C4-2B (cell line): Measurements from ENCODE around the gene COL4A1.

Experiments used
- H3K27ac ChIP-seq: fragments of 450-650 bp; 2 replicates; pipeline ENCODE4 v1.5.1; 2017
- CTCF ChIP-seq: fragments of 450-650 bp; conservative IDR thresholded peaks from 2 replicates; pipeline ENCODE4 v1.5.1; 2017; ENCODE audit warnings: mild to moderate bottlenecking
- ZFX ChIP-seq: fragments of 450-650 bp; IDR thresholded peaks from 2 replicates; pipeline ENCODE4 v1.6.1; 2017

The COL4A1 gene

GRCh38 chr13:110199046-110199831 lies 107.7 kb downstream of the COL4A1 start:
- H3K27ac ChIP-seq, result no peak overlapping the region
- TF ChIP-seq ZFX, result no peak

GRCh38 chr13:110197471-110197870 lies 109.5 kb downstream of the COL4A1 start:
- no peak overlapping the region for H3K27ac ChIP-seq
- no peak for TF ChIP-seq CTCF
- no peak for TF ChIP-seq ZFX

- H3K27ac ChIP-seq, result no peak overlapping the region
- TF ChIP-seq CTCF, result no peak
- no peak for TF ChIP-seq ZFX
These were observed 109.9 kb downstream of the COL4A1 start for GRCh38 chr13:110197026-110197425.

GRCh38 chr13:110195547-110196485 lies 111.1 kb downstream of the COL4A1 start:
- no peak overlapping the region for H3K27ac ChIP-seq
- TF ChIP-seq ZFX, result no peak
- TF ChIP-seq CTCF, result no peak

GRCh38 chr13:110194451-110194850 lies 112.5 kb downstream of the COL4A1 start:
- TF ChIP-seq ZFX (no peak), CTCF (no peak)
- no peak overlapping the region for H3K27ac ChIP-seq

- no peak overlapping the region for H3K27ac ChIP-seq
- TF ChIP-seq CTCF (no peak), ZFX (no peak)
These were observed 113.5 kb downstream of the COL4A1 start for GRCh38 chr13:110193491-110193890.

- no peak overlapping the region for H3K27ac ChIP-seq
- no peak for TF ChIP-seq ZFX
- no peak for TF ChIP-seq CTCF
These were observed 114.5 kb downstream of the COL4A1 start for GRCh38 chr13:110192472-110192871.
